HEK293T (cell line): ENCODE measurements around the gene SMAD5.

Experiments used
- ARNT ChIP-seq: fragments of 450-650 bp; IDR thresholded peaks from 2 replicates; pipeline ENCODE4 v1.6.1; 2017; ENCODE audit warnings: mild to moderate bottlenecking
- BHLHE40 ChIP-seq: fragments of 450-650 bp; IDR thresholded peaks from 2 replicates; pipeline ENCODE4 v1.6.1; 2016; ENCODE audit warnings: mild to moderate bottlenecking, moderate library complexity, borderline replicate concordance
- CTBP1 ChIP-seq: fragments of 450-650 bp; IDR thresholded peaks from 2 replicates; pipeline ENCODE4 v1.6.1; 2016; ENCODE audit warnings: borderline replicate concordance
- ELF4 ChIP-seq: fragments of 450-650 bp; IDR thresholded peaks from 2 replicates; pipeline ENCODE4 v1.6.1; 2017; ENCODE audit warnings: antibody characterized with exemption
- FOXA1 ChIP-seq: fragments of 450-650 bp; IDR thresholded peaks from 2 replicates; pipeline ENCODE4 v1.6.1; 2016; ENCODE audit warnings: mild to moderate bottlenecking
- FOXM1 ChIP-seq: fragments of 450-650 bp; IDR thresholded peaks from 2 replicates; pipeline ENCODE4 v1.6.1; 2017; ENCODE audit warnings: mild to moderate bottlenecking, borderline replicate concordance
- HDGF ChIP-seq: fragments of 450-650 bp; IDR thresholded peaks from 2 replicates; pipeline ENCODE4 v1.6.1; 2017; ENCODE audit warnings: antibody characterized with exemption, borderline replicate concordance
- L3MBTL2 ChIP-seq: fragments of 450-650 bp; conservative IDR thresholded peaks from 2 replicates; pipeline ENCODE4 v1.6.1; 2016; ENCODE audit warnings: mild to moderate bottlenecking
- NFRKB ChIP-seq: fragments of 450-650 bp; IDR thresholded peaks from 2 replicates; pipeline ENCODE4 v1.6.1; 2016; ENCODE audit warnings: mild to moderate bottlenecking, moderate library complexity
- SUZ12 ChIP-seq: fragments of 450-650 bp; IDR thresholded peaks from 2 replicates; pipeline ENCODE4 v1.6.1; 2016; ENCODE audit warnings: mild to moderate bottlenecking

DNA sequence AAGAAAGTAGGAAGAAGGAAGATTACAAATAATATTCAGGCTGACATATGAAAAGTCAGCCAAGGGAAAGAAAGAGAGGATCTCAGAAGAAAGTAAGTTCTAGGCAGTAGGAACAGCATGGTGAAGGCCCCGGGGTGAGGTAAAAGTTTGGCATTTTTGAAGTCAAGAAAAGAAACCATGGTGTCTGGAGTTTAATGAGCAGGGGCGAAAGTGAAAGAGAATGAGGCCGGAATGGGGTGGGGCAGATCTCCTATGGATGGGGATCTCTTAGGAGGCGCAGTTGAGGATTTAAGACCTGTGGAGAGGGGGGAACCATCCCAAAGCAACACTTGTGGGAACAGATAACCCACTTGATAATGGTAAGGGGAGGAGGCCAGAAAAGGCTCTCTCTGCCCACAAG, 42.3 kb upstream of the SMAD5 start:
- TF ChIP-seq CTBP1 (no peak), FOXM1 (no peak), ELF4 (no peak), FOXA1 (no peak), SUZ12 (no peak), ARNT (no peak), NFRKB (no peak), L3MBTL2 (no peak), HDGF (no peak), BHLHE40 (no peak)
